GM19372 (cell line): Measurements from ENCODE around the gene SLC2A11.
"Not testable (repeated sequence)": the region's sequence is repeated elsewhere in the genome, so short reads cannot be mapped to it uniquely, and the experiment has no call there.

ENCODE experiments used
- ATAC-seq: cut with Tn5 transposase; IDR thresholded peaks from one replicate; pipeline ENCODE4 v1.9.1; 2021; ENCODE audit warnings: mild to moderate bottlenecking, low read depth, moderate library complexity; ENCODE audit not compliant: unreplicated experiment

Gene SLC2A11

DNA sequence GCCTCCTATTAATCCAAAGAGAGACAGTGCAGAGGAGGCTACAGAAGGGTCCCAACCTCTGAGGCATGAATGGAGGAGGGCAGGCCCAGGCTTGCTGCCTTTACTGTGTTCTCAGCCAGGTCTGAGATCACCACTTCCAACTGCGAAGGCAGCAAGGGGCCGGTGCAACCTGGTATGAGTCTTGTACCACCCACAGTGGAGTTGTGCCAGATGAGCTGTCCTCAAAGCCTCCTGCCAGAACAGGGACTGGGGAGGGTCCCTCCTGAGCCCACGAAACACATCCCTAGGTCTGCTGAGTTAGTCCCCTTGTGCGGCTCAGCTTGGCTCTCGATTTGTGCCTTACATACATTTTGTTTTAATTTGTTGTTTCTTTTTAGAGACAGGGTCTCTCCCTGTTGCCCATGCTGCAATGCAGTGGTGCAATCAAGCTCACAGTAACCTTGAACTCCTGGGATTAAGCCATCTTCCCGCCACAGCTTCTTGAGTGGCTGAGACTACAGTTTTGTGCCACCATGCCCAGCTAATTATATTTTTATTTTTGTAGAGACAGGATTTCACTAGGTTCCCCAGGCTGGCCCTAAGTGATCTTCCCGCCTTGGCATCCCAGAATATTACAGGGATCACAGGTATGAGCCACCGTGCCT, 45.8 kb downstream of the SLC2A11 start:
- ATAC-seq: no peak

DNA sequence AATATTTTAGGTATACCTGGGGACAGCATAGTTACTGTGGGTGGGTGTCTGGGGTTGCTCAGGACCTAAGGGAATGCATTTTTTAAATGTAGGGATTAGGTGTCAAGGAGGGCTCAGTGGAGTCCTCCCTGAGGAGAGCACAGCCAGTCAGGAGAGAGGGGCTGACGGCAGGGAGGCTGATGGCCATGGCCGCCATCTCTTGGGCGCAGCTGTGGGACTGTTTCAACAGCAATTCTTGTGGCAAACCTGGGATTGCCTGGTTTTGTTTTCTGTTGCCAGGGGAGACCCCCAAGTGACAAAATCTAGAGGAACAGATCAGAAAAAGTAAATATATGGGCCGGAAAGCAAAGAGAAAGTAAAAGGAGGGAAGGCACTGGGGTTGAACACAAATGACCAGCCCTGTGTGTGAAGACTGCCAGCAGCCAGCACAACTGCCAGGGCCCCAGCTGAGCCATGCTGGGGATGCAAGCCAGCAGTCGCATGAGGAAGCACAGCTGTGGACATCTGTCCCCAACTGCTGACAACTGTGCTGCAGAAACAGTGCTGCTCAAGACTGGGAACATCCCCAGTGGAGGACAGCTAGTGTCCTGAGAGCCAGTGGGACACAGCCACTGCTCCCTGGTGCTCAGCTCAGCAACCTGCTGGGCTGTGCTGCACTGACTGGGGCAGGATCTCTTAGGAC, 47.0 kb downstream of the SLC2A11 start:
- no peak for ATAC-seq

DNA sequence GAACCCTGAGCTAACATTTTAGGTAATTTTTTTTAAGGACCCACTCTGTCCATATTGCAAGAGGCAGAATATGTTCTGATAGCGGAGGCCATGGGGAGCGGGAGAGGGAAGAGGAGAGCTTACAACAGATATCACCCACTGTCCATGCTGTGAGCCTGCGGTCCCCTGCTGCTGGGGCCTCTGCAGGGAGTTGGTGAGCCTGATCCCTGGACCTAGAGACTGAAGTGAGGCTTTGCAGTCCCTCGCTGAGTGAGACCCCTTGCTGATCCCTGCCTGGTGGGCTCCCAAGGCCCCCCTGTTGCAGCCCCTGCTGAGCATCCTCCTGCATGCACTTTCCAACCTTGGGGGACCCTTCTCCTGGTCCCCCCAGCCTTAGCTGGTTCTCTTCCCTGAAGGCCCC, 49.0 kb downstream of the SLC2A11 start:
- ATAC-seq: no peak

DNA sequence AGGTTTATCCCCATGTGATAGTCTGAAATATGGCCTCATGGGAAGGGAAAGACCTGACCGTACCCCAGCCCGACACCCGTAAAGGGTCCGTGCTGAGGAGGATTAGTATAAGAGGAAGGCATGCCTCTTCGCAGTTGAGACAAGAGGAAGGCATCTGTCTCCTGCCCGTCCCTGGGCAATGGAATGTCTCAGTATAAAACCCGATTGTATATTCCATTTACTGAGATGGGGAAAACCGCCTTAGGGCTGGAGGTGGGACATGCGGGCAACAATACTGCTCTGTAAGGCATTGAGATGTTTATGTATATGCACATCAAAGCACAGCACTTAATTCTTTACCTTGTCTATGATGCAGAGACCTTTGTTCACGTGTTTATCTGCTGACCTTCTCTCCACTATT, 49.7 kb downstream of the SLC2A11 start:
- ATAC-seq: not testable (repeated sequence)

DNA sequence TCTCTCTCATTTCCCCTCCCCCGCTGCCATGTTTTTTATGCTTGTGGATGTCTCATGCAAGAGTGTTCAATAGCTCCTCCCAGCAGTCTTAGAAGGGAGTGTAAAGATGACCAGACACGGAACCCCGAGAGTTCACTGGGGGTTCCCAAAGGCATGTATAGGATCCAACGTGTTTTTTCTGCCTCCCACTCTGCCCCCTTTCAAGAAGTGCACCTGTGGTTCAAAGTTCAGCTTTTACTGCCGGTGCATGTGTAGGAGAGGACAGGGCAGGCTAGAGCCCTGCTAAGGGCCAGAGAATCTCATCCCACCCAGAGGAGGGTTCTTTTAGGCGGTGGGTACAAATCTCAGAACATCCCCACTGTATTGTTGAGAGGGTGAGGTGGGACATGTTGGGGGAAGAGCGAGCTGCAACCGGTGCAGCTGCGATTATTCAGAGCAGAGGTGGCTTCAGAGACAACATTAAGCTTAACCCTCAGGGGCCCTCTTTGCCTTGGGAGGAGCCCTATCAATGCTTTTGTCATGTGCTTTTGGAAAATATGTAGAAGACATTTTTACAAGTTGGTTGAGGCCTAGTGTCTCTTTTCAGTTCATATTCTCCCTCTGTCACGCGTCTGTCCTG, 51.0 kb downstream of the SLC2A11 start:
- ATAC-seq: no peak

DNA sequence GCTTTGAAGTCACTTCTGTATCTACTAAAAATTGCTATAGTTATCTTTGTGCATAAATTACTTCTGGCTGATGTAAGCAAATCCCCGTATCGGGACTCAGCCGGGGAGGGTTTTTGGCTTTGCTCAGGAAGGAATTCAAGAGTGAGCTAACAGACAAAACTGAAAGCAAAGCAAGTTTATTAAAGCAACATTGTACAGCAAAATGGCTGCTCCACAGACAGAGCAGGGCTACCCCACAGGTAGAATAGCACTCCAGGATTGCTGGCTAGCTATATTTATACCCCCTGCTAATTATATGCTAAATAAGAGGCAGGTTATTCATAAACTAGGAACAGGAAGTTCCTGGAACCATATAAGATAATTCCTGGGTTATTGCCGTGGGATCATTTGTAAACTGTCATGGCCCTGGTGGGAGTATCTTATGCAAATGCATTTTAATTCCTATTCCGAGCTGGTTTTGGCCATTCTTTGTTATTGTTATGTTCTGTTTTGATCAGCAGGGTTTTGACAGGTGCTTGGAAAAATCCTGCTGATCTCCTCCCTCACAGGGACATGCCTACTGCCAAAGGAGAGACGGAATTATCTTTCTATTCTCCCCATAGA, 51.7 kb downstream of the SLC2A11 start:
- no peak for ATAC-seq

DNA sequence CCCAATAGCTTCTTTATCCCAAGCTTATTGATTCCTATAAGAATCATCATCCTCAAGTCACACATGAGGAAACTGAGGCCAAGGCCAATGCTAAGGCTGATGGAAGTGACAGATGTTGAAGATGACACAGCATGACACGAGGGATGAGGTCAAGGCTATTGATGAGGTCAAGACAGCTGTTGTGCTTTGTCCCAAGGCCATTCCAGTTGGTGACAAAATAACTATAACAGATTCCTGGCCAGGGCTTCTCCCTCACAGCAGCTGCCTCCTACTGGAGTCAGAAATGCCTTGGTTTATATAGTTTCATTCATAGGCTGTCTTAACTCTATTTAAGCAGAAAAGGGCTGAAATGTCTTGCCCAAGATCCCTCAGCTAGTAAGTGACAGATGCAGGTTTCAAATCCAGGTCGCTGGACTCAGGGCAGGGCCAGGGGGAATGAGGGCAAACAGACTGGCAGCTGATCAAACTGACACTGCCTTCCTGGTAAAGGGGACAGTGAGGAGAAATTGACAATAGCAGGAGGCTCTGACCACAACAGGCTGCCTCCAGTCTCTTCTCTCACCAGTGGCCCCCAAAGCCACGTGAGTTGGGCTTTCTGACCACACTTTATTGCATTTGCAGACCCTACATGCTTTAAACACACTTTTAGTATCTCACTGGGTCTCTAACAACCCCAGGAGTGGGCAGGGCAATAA, 53.0 kb downstream of the SLC2A11 start:
- no peak for ATAC-seq

DNA sequence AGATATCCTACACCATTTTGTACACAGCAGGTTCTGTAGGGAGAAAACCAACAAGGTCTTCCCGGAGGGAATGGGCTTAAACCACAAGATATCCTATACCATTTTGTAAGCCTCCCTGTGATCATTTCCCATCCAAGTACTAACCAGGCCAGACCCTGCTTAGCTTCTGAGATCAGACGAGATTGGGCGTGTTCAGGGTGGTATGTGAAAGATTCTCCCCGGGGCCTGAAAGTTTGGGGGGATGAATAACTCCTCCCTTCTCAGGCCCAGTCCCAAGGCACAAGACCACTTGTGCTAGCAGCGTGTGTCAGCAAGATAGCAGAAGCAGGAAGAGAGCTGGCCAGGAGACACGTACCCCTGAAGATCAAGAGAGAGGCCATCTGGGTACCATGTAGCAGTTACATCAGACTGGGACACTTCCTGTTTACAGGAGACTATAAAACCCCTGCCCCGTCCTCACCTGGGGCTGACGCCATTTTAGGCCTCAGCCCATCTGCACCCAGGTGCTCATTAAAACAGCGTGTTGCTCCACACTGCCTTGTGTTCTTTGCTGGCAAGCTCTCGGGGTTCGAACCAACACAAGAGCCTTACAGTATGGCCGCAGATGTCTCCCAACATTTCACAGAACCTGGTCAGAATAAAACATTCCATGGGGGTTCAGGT, 53.8 kb downstream of the SLC2A11 start:
- no peak for ATAC-seq

DNA sequence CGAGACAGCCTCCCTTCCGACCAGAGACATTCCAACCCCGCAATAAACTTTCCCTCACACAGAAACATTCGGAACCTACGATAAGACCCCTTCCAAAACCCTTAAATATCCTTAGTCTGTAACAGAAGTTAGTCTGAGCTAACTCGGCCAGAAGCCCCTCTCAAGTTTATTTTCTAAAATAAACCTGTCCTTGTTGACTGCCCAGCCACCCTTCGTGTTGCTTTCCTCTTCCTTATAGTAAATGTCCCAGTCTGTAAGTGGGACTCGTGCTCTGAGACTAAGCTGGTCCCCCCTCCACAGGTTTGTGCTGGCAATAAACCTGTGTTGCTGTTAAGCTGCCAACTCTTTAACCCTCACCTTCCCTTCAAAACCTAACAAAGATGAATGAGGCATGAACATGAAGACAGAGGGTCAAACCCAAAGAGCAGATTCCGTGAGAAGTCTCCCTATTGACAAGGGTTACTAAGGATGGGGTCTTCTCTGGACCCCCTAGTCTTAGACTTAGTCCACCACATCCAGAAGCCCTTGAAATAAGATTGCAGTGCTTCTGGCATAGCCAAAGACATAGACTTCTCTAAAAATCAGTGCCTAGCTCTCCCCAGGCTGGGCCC, 54.7 kb downstream of the SLC2A11 start:
- no peak for ATAC-seq

DNA sequence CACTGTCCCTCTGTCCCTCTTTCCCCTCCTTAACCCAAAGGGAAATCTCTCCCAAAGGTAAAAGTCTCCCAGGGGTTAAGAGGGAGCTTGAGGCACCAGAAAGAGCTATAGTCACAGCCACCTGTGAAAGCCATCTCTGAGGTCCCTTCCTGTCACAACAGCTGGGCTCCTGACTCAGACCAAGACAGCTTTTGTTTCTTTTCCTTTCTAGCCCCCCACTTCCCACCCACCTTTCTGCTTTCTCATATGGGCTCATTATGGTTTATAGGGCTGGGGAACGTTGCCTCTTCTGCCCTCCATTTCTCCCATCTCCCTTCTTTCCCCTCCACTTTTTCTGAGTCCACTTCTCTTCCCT, 55.6 kb downstream of the SLC2A11 start:
- no peak for ATAC-seq

DNA sequence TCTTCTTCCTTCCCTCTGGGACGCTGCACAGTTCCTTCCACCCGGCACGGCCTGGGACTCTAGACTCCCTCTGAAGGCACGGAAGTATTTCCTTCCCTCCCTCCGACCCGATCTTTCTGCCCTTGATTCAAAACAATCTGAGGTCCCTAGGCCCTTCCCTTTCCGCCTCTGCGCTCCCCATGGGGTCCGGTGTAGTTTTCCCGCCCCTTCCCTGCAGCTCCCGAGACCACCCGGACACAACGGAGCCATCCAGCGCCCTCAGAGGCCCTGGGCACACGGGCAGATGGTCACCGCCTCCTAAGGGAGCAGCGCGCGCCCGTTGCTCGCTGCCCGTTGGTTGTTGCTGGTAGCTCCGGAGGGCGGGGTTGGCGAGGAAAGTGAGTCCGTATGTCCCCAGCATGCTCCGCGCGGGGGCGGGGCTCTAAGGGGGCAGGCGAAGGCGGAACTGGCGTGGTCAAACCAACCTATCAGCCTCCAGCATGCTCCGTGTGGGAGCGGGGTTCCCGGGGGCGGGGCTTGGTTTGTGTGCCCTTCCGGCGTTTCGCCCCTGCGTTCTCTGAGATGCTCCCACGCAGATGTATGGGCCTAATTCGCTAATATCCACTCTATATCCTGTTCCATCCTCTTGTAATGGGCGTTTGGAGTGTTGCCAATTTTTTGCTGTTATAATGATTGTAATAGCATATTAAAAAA, 56.1 kb downstream of the SLC2A11 start:
- ATAC-seq: peak; percentile 98

DNA sequence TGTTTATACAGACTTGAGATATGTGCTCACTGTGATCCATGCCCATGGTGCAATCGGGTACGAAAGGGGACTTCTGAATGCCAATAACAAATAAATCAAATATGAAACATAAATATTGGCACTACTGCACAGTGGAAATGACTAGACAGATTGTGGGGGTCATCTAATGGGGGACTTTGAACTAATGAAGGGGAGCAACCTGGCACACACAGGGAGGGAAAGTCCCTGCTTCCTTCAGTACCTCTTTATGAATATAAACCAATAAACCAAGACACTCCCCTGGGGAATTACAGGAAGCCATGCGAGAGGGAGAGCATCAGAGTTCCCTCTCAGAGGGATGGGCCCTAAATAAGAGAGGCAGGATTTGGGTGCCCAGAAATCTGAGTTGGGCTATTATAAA, 57.6 kb downstream of the SLC2A11 start:
- no peak for ATAC-seq

DNA sequence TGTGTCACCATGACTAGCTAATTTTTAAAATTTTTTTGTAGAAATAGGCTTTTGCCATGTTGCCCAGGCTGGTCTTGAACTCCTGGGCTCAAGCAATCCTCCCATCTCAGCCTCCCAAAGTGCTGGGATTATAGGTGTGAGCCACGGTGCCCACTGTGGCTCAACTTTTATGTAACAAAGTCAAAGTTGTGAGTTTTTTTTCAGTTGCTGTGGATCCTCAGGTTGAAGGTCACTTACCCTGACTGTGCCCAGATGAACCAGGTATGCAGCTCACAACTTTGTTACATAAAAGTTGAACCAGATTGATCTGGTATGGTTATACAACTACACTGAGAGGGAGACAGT, 62.6 kb downstream of the SLC2A11 start:
- not testable (repeated sequence) for ATAC-seq

DNA sequence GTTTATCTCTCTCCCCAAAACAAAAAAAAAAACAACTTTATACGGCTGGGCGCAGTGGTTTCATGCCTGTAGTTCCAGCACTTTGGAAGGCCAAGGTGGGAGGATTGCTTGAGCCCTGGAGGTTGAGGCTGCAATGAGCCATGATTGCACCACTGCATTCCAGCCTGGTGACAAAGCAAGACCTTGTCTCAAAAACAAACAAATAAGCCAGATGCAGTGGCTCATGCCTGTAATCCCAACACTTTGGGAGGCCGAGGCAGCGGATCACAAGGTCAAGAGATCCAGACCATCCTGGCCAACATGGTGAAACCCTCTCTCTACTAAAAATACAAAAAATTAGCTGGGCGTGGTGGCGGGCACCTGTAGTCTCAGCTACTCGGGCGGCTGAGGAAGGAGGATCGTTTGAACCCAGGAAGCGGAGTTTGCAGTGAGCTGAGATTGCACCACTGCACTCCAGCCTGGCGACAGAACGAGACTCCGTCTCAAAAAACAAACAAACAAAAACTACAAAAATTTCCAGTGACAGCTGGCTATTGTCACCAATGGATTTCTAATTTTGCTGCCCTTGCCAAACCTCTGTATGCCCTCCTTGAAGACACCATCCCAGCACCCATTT, 64.0 kb downstream of the SLC2A11 start:
- ATAC-seq: not testable (repeated sequence)

DNA sequence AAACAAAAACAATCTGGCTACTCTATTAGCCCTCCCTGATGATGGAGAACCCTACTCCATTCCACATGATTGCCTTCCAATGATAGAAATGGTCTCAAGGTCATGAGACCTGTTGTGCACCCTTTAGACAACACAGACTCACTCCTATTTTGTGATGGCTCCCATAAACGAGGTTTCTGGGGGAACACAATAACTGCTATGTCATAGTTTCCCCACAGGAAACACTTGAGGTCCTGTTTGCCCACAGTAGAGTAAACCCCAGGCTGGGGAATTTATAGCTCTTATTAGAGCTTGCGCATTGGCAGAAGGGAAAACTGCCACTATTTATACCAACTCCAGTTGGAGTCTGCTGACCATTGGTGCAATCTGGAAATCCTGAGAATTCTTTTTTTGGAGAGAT, 65.2 kb downstream of the SLC2A11 start:
- ATAC-seq: no peak

DNA sequence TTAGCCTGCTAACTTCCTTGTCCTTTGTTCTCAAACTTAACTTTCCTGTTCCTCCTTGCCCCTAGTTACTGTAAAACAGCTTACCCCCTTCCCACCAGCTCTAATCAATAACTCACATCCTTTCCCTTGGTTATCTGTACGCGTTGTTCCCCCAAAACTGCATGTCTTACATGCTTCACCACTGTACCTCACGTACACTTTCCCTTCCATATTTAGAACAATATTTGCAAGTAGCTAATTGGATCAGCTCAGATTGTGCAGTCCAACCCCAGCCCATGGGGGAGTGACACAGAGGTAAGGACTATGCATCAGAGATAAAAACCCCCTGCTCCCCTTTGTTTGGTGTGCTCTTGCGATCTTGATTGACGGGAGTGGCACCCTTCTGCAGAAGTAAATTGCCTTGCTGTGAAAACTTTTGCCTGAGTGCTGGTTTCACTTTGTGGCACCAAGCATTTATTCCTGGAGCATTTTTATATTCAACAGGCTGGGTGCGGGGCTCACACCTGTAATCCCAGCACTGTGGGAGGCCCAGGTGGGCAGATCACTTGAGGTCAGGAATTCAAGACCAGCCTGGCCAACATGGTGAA, 67.4 kb downstream of the SLC2A11 start:
- no peak for ATAC-seq

DNA sequence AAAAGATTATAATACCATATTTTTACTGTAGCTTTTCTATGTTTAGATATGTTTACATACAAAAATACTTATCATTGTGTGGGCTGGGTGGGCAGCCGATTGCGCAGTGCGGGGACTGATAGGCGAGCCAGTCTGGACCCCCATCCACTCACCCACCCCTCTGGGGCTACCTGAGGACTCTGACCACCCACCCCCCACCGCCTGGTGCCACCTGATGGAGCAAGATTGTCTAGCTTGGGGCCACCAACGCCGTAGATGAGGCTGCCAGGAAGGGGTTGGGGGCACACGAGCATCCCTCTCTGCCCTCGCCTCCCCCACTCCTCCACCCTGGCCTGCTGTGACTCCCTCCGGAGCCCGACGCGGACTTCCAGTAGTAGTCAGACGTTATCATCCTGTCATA, 68.9 kb downstream of the SLC2A11 start:
- ATAC-seq: no peak
